HG02571 (cell line): ENCODE results near the gene MED29.

ENCODE experiments used
- ATAC-seq: cut with Tn5 transposase; IDR thresholded peaks from one replicate; pipeline ENCODE4 v1.9.1; 2021; ENCODE audit warnings: mild to moderate bottlenecking, moderate library complexity; ENCODE audit not compliant: unreplicated experiment

MED29 gene

GRCh38 chr19:39410017-39410830 is 19.0 kb downstream of the MED29 start:
- no peak for ATAC-seq

DNA sequence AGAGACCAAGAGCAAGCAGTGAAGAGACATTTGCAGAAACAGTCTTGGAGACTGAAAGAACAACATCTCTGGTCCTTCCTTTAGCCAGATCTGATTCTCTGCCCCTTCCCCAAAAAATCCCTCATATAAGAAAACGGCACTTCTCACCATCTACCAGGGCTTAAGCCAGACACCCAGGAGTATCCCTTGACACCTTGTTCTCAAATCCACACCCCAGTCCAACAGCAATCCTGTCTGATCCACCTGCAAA is 19.6 kb downstream of the MED29 start:
- ATAC-seq = no peak

GRCh38 chr19:39411081-39411831 is 20.1 kb downstream of the MED29 start:
- no peak for ATAC-seq

GRCh38 chr19:39411832-39412099 is 20.6 kb downstream of the MED29 start:
- ATAC-seq = peak; percentile 10

DNA sequence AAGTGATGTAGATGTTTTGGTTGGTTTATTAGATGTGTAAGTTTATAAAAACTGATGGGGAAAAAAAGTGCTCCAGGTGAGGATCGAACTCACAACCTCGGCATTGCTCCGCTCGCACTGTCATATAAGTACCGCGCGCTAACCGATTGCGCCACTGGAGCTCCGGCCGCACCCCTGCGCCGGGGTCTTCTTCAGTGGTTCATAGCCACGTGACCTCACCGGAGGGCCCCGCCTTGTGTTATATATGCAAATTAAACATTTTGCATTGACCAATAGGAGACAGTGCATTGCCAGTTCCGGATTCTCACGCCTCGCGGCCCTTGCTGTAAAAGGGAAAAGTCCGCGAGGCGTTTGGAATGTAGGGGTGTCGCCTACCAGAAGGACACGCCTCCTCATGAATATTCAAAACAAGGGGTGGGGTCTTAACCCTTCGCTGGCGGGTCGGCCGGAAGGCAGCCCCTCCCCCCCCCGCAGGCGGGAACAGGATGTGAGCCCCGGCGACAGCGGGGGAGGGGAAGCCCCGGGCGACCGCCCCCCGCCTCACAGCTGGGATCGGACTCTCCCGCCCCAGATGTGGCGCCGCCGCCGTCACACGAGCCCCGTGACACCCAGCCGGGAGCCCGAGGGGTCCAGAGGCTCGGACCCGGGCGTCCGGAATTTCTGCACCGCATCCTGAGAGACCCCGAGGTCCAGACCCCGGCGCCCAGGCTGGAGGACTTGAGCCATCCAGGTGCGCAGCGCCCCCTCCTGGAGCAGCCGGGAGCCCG is 21.1 kb downstream of the MED29 start, which contains the start of gene PLEKHG2:
Gene PLEKHG2, plus strand, starts transcription at position 570 of the 767 bp plus-strand sequence. CDS start 1,418 bp downstream, outside the sequence.
- peak; percentile 55 for ATAC-seq

DNA sequence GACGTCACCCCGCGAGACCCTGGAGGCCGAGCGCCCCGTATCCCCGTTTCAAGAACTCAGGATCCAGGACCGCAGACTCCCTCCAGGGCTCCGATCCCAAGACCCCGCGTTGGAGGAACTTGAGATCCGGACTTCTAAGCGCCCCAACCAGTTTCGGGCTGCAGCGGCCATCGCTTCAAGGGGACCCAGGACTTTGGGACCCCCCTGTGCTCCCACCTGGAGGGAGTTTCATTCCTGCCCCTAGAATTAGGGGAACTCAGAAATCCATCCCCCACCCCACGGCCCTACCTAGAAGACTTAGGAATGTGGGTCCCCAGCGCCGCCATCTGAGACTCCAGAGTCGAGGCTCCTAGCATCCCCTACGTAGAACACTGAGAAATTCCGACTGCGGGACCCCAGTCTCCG is 21.7 kb downstream of the MED29 start:
- no peak for ATAC-seq

DNA sequence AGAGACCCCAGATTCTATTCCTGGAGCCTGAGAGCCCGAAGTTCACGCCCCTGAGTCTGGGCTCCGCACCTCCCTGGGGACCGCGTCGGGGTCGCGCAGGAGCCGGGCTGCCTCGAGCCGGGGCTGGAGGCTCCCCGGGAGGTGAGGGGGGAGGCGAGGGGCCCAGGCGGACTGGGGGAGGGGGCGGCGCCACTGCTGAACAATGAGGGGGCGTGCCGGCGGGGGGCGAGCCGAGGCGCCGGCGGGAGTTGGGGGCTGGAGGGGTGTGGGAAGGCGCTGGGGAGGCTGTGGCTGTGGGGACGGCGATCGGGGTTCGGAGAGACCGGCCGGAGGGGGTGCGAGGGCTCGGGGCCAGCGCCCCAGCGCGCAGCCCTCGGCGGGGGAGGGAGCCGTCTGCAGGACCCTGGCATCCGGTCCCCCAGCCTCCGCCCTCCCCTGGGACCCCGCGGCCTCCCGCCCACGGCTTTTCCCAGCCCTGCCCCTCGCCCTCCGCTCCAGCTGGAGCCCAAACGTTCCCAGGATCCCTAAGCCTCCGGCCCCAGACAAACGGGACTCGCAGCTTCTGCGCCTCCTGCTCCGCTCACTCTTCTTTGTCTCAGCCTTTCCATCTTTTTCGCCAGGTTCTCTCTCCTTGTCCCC is 22.2 kb downstream of the MED29 start:
- ATAC-seq = no peak

GRCh38 chr19:39413911-39414608 is 22.9 kb downstream of the MED29 start:
- no peak for ATAC-seq

- ATAC-seq = no peak
Observed at GRCh38 chr19:39415111-39416046, 24.2 kb downstream of the MED29 start.

DNA sequence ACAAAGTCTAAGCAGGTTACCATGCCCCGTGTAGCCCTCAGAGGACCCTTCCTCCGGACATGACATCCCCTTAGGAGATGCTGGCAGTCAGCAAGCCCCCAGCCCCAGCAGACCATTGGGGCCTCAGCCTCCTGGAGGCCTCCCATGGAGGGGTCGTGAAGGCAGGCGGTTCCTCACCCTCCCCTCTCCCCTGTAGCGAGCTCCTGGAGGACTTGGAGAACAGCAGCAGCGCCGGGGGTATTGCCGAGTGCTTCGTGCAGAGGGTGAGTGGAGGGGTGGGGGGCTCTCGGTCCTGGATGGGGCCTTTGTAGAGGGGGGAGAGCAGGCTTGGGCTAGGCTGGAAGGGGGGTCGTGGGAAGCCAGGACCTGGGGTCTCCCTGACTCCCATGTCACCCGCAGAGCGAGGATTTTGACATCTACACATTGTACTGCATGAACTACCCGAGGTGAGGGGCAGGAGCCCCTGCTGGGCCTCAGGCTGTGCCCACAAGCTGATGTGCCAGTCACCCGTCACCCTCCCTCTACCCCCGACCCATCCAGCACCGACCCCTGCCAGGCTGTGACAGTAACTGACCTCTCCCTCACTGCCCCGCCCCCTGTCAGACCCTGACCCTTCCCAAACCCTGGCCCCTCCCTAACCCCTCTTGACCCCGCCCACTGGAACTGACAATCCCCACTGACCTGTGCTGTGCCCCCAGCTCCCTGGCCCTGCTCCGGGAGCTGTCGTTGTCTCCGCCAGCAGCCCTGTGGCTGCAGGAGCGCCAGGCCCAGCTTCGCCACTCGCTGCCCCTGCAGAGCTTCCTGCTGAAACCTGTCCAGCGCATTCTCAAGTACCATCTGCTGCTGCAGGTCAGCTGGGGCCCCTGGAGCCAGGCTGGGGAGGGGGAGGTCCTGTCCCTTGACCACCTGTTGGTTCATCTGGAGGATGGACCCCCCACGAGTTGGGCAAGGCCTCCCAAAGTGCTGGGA is 25.3 kb downstream of the MED29 start:
- no peak for ATAC-seq

GRCh38 chr19:39417463-39418181 is 26.4 kb downstream of the MED29 start:
- no peak for ATAC-seq

GRCh38 chr19:39419003-39419402 is 27.8 kb downstream of the MED29 start:
- ATAC-seq = no peak

DNA sequence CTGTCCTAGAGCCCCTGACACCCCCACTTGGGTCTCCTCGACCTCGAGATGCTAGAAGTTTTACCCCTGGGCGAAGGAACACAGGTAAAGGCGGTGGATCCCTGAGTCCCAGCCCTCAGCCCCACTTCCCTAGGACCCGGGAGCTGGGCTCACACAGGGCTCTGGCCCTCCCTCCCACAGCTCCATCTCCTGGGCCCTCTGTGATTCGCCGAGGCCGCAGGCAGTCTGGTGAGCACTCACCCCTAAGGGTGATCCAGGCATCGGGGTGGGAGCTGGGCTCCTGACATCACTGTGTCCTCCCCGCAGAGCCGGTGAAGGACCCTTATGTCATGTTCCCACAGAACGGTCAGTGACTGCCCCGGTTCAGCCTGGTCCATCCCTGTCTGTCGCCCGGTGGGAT is 29.6 kb downstream of the MED29 start:
- no peak for ATAC-seq

DNA sequence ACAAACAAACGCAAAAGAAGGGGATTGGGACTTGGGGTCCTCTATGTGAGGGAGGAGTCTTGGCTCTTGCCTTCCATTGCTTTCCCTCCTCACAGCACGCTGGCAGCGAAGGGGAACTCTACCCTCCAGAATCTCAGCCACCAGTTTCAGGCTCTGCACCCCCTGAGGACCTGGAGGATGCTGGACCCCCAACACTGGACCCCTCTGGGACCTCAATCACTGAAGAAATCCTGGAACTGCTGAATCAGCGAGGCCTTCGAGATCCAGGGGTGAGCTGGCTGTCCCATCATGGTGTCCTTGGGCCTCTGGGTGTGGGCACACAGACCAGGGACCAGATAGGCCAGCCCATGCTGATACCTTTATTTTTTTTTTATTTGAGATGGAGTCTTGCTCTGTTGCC is 30.8 kb downstream of the MED29 start:
- no peak for ATAC-seq

GRCh38 chr19:39423258-39424086 is 32.3 kb downstream of the MED29 start:
- no peak for ATAC-seq

- ATAC-seq = no peak
Observed at GRCh38 chr19:39424934-39425333, 33.8 kb downstream of the MED29 start.

DNA sequence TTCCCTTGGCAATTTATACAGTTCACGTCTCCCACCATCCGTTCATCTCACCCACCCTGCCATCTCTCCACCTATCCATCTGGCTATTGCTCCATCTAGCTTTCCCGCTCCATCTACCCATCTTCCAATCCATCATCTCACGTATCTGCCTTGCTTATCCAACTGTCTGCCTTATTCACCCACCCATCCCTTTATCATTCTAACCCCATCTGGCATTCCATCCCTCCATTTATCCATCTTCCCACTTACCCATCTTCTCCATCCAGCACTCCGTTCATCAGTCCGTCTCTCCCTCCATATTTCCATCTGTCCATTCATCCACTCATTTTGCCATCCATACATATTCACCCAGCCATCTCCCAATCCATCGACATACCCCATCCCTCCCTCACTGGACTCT is 34.6 kb downstream of the MED29 start:
- ATAC-seq = no peak
